ENCODE results near the gene COX19. TPM values are rescaled to one million over a fixed set of nuclear protein-coding genes. Genes with fewer than 3 reads are reported as not detected.

Gene COX19
- total and polyA plus RNA-seq, 12 donors = 3.7 to 9.1 (median 6.1) TPM

DNA sequence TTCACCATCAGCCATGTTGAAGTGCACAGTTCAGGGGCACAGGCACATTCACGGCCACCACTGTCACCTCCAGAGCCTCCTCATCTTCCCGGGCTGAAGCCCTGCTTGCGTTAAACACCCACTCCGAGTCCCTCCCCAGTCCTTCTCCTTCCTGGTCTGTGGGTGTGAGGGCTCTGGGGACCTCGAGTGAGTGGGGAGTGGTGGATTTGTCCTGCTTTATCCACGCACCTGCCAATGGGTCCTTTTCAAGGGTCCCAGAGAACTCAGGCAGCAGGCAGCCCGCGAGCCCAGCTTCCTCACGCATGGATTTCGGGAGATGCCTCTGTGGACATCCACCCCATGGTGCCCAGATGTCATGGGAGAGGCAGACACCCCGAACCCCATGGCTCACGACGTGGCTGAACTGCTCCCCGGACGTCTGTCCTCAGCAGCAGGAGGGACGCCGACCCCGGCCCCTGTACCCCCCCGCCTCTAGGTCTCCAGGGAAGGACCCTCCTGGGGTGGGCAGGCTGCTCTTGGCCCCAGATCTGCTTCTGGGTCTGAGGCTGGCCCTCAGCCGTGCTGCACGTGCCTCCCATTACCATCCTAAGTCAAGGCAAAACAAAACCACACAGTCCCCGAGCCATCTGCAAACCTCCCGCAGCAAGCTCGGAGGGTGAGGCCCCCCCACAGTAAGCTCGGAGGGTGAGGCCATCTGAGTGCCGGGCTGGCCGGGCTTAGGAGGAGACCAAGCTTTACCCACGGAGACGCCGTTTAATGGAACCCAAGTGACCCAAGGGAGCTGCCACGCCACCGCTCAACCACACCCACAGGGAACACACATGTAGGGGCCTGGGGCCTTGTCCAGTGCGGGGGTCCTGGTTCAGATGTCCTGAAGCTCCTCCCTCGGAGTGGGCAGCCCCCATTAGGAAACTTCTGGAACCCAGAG is 16.6 kb upstream of the COX19 start:
- peaks cover 0 to 14% (median 0%) of the 10 kb centered on the region in 9 donors for H3K36me3 ChIP-seq
- peaks cover 6 to 24% (median 21%) of the 10 kb centered on the region in 7 donors for H3K27me3 ChIP-seq
- H3K4me1 ChIP-seq = peaks cover 0 to 30% (median 17%) of the 10 kb centered on the region in 9 donors
- no peak overlapping the region for H3K27ac ChIP-seq
- TF ChIP-seq, protein P1, sequence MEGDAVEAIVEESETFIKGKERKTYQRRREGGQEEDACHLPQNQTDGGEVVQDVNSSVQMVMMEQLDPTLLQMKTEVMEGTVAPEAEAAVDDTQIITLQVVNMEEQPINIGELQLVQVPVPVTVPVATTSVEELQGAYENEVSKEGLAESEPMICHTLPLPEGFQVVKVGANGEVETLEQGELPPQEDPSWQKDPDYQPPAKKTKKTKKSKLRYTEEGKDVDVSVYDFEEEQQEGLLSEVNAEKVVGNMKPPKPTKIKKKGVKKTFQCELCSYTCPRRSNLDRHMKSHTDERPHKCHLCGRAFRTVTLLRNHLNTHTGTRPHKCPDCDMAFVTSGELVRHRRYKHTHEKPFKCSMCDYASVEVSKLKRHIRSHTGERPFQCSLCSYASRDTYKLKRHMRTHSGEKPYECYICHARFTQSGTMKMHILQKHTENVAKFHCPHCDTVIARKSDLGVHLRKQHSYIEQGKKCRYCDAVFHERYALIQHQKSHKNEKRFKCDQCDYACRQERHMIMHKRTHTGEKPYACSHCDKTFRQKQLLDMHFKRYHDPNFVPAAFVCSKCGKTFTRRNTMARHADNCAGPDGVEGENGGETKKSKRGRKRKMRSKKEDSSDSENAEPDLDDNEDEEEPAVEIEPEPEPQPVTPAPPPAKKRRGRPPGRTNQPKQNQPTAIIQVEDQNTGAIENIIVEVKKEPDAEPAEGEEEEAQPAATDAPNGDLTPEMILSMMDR (IDR thresholded peaks at IDR 0.05) = no peak
- WGBS, 2 donors = 71 to 80% methylated on average over 34 of the region's 34 CpGs
- intact Hi-C loops (cut with DNase I) = loop anchor here in 9 of 10 donors (2.0 to 10.0 kb wide), 6 partner anchors 73 to 183 kb away; partner anchors contain the start of gene ZFAND2A (in 1 of the 9)
- DNase-seq (no peak), ATAC-seq (no peak)
- no peaks in the 10 kb centered on the region for H3K9me3 ChIP-seq
- H3K4me3 ChIP-seq = no peak overlapping the region

DNA sequence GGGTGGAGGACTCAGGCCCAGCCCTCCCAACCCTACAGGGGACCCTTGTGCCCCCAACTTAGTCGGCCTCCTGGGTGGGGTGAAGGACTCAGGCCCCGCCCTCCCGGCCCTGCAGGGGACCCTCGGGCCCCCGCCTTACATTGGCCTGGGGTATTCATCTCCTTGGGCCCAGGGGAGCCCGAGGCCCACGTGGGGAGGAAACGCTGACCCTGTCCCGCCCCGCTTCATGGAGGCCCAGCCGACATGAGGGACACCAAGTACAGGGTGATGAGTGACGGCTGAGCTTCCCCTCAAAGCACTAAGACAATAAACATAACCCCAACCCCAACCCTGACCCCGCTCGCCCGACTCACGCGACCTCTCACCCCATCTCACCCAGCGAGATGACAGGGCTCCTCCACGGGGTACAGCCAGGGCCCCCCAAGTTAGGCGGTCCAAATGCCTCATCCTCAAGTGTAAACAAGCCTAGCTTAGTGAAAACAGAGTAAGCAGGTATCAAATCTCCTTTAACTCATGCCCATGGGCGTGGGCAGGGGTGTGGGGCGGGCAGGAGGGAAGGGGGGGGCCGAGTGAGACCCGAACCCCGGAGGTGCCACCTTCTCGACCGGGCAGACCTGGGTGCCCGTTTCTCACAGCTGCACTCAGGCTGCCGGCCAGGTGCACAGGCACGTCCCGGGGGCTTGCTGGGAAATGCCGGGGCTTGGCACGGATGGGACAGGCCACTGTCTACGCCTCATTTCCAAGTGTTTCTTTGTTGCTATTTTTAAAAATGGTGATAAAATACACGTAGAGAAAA is 15.8 kb upstream of the COX19 start:
- DNase-seq = no peak
- intact Hi-C loops (cut with DNase I) = loop anchor here in 8 of 10 donors (5.0 to 10.0 kb wide), 5 partner anchors 144 to 184 kb away; partner anchors contain the start of gene ZFAND2A (in 1 of the 8)

DNA sequence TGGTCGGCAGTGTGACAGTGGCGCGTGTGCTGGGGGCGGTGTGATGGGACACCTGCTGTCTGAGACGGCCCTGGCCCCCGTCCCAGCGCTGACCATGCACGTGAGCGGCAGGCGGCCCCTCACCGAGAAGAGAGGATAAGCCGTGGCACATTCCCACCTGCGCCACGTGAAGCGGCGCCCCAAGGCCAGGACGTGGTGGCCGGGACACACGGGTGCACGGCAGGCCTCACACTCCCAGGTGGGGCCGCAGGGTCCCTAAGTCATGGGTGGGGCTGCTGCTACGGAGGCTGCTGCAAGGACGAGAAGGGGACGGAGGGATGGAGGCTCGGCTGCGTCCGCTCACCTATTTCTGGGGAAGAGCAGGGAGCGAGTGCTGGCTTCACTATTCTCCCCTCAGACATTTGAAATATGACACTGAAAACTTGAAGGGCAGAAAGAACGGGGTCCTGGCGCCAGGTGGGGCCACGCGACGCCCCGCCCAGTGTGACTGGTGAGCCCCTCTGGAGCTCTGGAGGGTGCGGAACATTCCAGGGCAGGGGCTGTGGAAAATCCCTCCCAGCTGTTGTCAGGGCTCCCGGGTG is 15.1 kb upstream of the COX19 start:
- TF ChIP-seq, protein P1 (IDR thresholded peaks at IDR 0.05) = no peak
- Histone ChIP-seq H3K27me3 (peaks cover 11 to 39% (median 36%) of the 10 kb centered on the region in 7 donors), H3K27ac (no peak overlapping the region), H3K9me3 (no peaks in the 10 kb centered on the region), H3K4me3 (no peak overlapping the region), H3K4me1 (peaks cover 0 to 31% (median 17%) of the 10 kb centered on the region in 9 donors), H3K36me3 (peaks cover 0 to 3% (median 0%) of the 10 kb centered on the region in 9 donors)
- DNase-seq (no peak), ATAC-seq (no peak)
- intact Hi-C loops (cut with DNase I) = loop anchor here in 8 of 10 donors (5.0 to 10.0 kb wide), 5 partner anchors 144 to 184 kb away; partner anchors contain the start of gene ZFAND2A (in 1 of the 8)
- 85 to 88% methylated on average over 36 of the region's 36 CpGs for WGBS, 2 donors

More for the DNA sequence above, 15.8 kb upstream of the COX19 start:
- H3K4me1 ChIP-seq = peaks cover 0 to 31% (median 17%) of the 10 kb centered on the region in 9 donors
- ATAC-seq = no peak
- peaks cover 0 to 6% (median 0%) of the 10 kb centered on the region in 9 donors for H3K36me3 ChIP-seq
- no peak overlapping the region for H3K27ac ChIP-seq
- TF ChIP-seq, protein P1 (IDR thresholded peaks at IDR 0.05) = no peak
- peaks cover 11 to 32% (median 29%) of the 10 kb centered on the region in 7 donors for H3K27me3 ChIP-seq
- no peak overlapping the region for H3K4me3 ChIP-seq
- H3K9me3 ChIP-seq = no peaks in the 10 kb centered on the region
- WGBS, 2 donors = 48 to 56% methylated on average over 35 of the region's 35 CpGs
